Brain pericyte (primary cell): ENCODE data around the gene MELTF.

ENCODE experiments used
- DNase-seq: peaks from one replicate; pipeline ENCODE4 v3.0.0-alpha.2; 2012; ENCODE audit warnings: low read depth, low spot score

MELTF gene

DNA sequence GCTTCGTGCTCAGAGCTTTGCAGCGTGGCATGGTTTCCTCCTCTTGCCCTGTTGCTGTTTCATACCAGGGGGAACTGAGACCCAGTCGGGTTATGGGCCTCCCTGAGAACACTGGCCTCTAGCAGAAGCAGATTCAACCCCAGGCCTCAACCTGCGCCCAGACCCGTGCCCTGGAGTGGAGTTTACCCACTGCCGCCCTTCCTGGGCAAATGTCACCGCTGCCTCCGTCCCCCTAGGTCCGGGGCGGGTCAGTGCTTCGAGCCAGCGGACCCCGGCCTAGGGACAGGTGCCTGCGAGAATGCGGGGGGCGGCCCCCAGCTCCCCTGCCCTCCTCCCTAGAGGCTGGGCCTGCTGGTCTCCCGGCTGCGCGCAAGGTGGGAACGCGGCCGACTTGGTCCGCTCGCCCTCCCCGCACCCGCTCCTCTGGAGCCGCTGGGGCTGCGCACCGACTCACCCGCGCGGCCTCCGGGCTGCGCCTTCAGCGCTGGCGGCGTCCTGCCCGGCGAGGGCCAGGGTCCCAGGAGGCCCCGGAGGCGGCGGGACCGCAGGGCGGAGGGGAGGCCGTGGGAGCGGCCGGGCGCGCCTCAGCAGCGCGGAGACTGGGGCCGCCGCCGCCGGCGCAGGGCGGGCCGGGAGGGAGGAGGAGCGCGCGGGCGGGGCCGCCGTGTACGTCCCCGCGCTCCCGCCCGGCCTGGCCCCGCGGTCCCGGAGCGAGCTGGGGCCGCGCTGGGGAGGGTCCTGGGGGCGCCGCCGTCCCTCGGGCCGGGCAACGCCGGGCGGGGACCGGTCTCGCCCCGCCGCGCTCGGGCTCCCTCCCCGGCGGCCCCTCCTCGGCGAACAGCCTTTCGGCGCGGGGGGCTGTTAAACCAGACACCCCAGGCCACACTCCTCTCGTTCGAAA is 61.1 kb downstream of the MELTF start, which contains the start of gene PIGZ:
PIGZ (minus strand) TSS at position 601 of the 901 bp plus-strand sequence. CDS start 16,802 bp downstream, outside the sequence.
- no peak for DNase-seq

- DNase-seq: no peak
Observed at GRCh38 chr3:196967412-196968232, 62.0 kb downstream of the MELTF start.

DNA sequence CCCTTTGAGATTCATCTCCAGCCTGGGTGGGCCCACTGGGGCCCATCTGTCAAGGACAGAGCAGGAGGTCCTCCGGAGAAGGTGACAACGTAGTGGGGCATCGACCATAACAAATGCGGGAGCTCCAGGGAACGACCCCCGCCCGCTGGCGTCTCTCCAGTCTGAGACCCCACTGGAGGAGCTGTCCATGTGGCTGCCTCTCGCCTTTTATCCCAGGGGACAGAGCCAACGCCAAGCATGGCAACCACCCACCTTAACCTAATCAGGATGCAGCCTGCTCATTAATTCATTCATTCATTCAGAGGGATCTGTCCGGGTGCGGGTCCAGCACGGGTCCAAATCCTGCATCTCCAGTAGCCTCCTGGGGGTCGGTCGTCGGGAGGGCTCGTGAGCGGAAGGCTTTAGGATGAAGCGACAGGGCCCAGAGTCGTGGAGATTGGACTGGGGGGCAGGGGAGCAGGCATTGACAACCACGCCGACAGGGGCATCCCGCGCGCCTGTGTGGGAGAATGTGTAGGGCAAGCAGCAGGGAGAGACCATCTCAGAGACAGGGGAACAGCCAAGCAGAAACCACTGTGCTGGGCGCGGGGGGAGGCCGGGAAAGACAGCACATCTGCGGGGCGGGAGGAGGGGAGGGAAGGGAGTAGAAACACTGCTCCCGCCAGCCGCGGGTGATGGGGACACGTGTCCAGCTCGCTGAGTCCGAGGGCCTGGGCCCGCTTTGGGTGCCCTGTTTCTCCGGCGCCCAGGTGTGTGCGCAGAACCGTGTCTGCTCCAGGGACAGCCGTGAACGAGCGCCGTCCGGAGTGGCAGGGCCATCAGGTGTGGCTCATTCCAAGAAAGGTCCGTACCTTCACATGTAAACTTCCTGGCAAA is 62.9 kb downstream of the MELTF start:
- no peak for DNase-seq

GRCh38 chr3:196965804-196966173 is 63.8 kb downstream of the MELTF start:
- no peak for DNase-seq

DNA sequence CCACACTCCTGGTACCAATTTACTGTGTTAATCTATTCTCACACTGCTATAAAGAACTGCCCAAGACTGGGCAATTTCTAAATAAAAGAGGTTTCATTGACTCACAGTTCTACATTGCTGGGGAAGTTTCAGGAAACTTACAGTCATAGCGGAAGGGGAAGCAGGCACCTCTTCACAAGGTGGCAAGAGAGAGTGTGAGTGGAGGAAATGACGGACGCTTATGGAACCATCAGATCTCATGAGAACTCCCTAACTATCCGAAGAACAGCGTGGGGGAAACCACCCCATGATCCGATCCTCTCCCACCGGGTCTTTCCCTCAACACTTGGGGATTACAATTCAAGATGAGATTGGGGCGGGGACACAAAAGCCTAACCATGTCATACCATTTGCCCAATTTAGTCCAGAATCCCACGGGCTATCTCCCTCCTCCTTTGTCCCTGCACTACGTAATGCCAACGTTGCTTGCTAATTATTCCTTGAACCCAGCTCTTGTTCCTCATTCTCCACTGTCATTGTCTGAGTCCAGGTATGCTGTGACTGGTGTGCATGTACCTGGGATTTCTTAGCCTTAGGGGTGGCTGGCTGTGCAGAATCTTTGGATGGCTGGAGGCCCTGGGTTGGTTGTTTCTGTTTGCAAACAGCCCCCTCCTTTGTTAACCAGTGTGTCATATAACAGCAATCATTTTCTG is 64.4 kb downstream of the MELTF start:
- DNase-seq: no peak

DNA sequence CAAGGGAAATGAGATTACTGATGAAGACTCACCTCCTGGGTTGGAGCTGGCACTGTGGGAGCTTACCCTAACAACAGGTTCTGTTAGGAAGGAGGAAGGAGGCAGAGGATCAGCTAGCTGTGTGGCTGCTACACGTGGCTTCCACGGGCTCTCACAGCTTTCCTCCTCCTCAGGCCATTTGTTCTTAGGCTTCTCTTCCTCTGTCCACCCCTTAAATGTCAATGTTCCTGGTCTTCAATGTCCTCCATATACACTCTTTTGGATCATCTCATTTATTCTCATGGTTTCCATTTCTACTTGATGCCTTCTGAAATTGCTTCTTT is 66.0 kb downstream of the MELTF start:
- no peak for DNase-seq

- DNase-seq: no peak
Observed at GRCh38 chr3:196962930-196963630, 66.5 kb downstream of the MELTF start.

GRCh38 chr3:196962108-196962929 is 67.3 kb downstream of the MELTF start:
- no peak for DNase-seq

- no peak for DNase-seq
Observed at GRCh38 chr3:196954832-196955231, 74.8 kb downstream of the MELTF start.
